Tibial nerve (tissue), 4 donors: Measurements from ENCODE around the gene ATP6V1C2.

ENCODE experiments used
- CTCF ChIP-seq, 5 experiments: fragments of 200-600 bp in 3 of 5; fragments of 450-650 bp in 2 of 5; sonication (generic) in 3 of 5; IDR thresholded peaks; one replicate each; pipeline ENCODE4 v1.5.1; 2016 to 2019; ENCODE audit warnings: antibody characterized with exemption in 5 of 5, mild to moderate bottlenecking in 3 of 5, moderate library complexity in 2 of 5
- EP300 ChIP-seq, 2 donors: sonication (generic); formaldehyde crosslinking; IDR thresholded peaks; one replicate each; pipeline ENCODE4 v1.6.1; 2017; ENCODE audit warnings: antibody characterized with exemption in 2 of 2, mild to moderate bottlenecking in 1 of 2

GRCh38 chr2:10793816-10794215, 72.4 kb downstream of the ATP6V1C2 start:
- TF ChIP-seq CTCF (IDR thresholded peaks at IDR 0.05) (no peak), EP300 (IDR thresholded peaks at IDR 0.05) (no peak)
